ENCODE measurements around the gene ZNF778.

DNA sequence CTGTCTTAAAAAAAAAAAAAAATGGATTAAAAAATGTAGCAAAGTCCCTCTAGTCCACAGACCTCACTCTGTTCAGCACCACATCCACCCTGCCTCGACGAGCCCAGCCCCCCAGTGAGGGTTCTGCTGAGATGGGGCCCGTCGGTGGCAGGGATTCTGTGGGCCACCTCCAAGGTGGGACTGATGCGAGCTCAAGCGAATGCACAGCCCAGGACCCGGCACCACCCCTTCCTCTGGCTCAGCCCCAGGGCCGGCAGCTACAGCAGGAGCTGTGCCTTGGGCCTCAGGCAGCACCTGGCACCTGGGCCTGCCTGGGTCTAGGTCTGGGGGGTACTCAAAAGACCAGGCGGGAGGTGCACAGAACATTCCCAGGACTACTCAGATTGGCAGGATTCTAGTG lies 59.5 kb downstream of the ZNF778 start:
- TF ChIP-seq, protein P1, sequence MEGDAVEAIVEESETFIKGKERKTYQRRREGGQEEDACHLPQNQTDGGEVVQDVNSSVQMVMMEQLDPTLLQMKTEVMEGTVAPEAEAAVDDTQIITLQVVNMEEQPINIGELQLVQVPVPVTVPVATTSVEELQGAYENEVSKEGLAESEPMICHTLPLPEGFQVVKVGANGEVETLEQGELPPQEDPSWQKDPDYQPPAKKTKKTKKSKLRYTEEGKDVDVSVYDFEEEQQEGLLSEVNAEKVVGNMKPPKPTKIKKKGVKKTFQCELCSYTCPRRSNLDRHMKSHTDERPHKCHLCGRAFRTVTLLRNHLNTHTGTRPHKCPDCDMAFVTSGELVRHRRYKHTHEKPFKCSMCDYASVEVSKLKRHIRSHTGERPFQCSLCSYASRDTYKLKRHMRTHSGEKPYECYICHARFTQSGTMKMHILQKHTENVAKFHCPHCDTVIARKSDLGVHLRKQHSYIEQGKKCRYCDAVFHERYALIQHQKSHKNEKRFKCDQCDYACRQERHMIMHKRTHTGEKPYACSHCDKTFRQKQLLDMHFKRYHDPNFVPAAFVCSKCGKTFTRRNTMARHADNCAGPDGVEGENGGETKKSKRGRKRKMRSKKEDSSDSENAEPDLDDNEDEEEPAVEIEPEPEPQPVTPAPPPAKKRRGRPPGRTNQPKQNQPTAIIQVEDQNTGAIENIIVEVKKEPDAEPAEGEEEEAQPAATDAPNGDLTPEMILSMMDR (IDR thresholded peaks at IDR 0.05 in 2 of 3, conservative IDR thresholded peaks at IDR 0.05 in 1 of 3; ENCODE audit: borderline replicate concordance in 1 of 3, insufficient read depth in 1 of 3, low read depth in 2 of 3, low read length in 2 of 3), result no peak
- TF ChIP-seq, protein P2, sequence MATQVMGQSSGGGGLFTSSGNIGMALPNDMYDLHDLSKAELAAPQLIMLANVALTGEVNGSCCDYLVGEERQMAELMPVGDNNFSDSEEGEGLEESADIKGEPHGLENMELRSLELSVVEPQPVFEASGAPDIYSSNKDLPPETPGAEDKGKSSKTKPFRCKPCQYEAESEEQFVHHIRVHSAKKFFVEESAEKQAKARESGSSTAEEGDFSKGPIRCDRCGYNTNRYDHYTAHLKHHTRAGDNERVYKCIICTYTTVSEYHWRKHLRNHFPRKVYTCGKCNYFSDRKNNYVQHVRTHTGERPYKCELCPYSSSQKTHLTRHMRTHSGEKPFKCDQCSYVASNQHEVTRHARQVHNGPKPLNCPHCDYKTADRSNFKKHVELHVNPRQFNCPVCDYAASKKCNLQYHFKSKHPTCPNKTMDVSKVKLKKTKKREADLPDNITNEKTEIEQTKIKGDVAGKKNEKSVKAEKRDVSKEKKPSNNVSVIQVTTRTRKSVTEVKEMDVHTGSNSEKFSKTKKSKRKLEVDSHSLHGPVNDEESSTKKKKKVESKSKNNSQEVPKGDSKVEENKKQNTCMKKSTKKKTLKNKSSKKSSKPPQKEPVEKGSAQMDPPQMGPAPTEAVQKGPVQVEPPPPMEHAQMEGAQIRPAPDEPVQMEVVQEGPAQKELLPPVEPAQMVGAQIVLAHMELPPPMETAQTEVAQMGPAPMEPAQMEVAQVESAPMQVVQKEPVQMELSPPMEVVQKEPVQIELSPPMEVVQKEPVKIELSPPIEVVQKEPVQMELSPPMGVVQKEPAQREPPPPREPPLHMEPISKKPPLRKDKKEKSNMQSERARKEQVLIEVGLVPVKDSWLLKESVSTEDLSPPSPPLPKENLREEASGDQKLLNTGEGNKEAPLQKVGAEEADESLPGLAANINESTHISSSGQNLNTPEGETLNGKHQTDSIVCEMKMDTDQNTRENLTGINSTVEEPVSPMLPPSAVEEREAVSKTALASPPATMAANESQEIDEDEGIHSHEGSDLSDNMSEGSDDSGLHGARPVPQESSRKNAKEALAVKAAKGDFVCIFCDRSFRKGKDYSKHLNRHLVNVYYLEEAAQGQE (IDR thresholded peaks at IDR 0.05; ENCODE audit: low read depth), result no peak
- TF ChIP-seq CEBPB (IDR thresholded peaks at IDR 0.05; ENCODE audit: low read depth) (no peak), YY1 (IDR thresholded peaks at IDR 0.05; ENCODE audit: extremely low read depth, insufficient replicate concordance, low read depth, low read length) (no peak), ZNF274 (IDR thresholded peaks at IDR 0.05; ENCODE audit: low read depth, low read length) (no peak)
